Fibroblast of lung (primary cell): ENCODE results near the gene CRYL1.

ENCODE experiments used
- EZH2 ChIP-seq: IDR thresholded peaks from 2 replicates; pipeline ENCODE4 v1.5.1; 2012; ENCODE audit warnings: low read length, control low read depth, mild to moderate bottlenecking; ENCODE audit errors: missing control alignments
- TF ChIP-seq, protein P1 (sequence below), 2 donors: IDR thresholded peaks in 1 of 2; conservative IDR thresholded peaks in 1 of 2; 1 replicate in 1 of 2; 2 replicates in 1 of 2; pipeline ENCODE4 v1.5.1; 2011 to 2012; ENCODE audit warnings: low read length in 2 of 2, control low read depth in 1 of 2, inconsistent platforms in 1 of 2, low read depth in 1 of 2, mild to moderate bottlenecking in 1 of 2

DNA sequence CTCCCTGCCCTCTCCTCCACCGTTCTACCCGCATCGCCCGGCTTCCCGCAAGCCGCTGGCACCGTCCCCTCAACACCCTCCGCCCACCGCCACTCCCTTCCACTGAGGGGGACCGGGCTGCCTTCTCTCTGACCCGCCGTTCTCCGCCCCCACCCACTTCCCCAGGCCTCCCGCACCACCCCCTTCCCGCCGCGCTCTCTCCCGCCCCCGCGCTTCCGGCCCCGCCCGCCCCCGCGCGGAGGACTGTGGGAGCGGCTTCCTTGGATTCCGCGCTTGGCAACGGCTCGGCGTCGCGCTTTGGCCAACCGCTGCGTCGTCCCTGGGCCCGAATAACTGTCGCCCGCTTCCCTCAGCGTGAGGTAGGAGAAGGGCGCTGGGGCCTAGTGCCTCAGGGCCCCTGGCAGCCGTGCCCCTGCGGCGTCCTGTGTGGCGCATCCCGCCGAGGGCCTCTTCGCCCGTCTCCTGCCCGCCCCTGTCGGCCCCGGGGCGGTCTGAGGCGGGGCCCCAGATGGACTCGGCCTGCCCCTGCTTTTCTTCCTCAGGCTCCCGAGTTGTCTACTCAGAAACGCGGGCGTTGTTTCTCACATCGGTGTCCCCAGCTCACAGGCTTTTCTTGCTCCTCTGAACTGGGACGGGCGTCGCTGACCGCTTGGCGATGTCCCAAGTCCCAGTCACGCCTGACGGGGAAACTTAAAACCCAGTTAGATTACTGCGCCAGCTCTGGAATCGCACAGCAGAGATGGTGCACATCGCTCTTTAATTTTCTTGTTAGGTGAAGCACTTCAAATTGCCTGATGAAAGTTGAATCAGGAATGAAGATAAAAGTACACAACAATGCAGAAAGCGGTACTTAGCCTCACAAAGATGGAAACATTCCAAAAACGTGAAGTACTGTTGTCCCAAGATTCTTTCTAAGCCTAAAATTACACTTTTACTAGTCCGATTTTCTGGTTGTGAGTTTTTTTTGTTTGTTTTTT, 41.5 kb upstream of the CRYL1 start, which contains the start of gene IFT88:
- TF ChIP-seq, protein P1, sequence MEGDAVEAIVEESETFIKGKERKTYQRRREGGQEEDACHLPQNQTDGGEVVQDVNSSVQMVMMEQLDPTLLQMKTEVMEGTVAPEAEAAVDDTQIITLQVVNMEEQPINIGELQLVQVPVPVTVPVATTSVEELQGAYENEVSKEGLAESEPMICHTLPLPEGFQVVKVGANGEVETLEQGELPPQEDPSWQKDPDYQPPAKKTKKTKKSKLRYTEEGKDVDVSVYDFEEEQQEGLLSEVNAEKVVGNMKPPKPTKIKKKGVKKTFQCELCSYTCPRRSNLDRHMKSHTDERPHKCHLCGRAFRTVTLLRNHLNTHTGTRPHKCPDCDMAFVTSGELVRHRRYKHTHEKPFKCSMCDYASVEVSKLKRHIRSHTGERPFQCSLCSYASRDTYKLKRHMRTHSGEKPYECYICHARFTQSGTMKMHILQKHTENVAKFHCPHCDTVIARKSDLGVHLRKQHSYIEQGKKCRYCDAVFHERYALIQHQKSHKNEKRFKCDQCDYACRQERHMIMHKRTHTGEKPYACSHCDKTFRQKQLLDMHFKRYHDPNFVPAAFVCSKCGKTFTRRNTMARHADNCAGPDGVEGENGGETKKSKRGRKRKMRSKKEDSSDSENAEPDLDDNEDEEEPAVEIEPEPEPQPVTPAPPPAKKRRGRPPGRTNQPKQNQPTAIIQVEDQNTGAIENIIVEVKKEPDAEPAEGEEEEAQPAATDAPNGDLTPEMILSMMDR (conservative IDR thresholded peaks at IDR 0.05 in 1 of 2, IDR thresholded peaks at IDR 0.05 in 1 of 2; ENCODE audit: low read depth in 1 of 2, low read length in 2 of 2) = no peak
- TF ChIP-seq EZH2 = no peak
